GM12801 (cell line): ENCODE measurements around the gene POU6F1.

ENCODE experiments used
- CTCF ChIP-seq: IDR thresholded peaks from one replicate; pipeline ENCODE4 v1.5.1; 2011; ENCODE audit warnings: control low read depth; ENCODE audit not compliant: insufficient read length; ENCODE audit errors: extremely low read depth

The POU6F1 gene

GRCh38 chr12:51217968-51218606 lies at the start of gene POU6F1:
Gene POU6F1, minus strand, starts transcription at chr12:51218062. Its CDS starts 11,226 bp downstream, at chr12:51206836.
- TF ChIP-seq CTCF: no peak

GRCh38 chr12:51265024-51265423 lies 47.2 kb upstream of the POU6F1 start:
- TF ChIP-seq CTCF: no peak

- TF ChIP-seq CTCF: no peak
Measured at GRCh38 chr12:51264297-51264696, 46.4 kb upstream of the POU6F1 start.

- TF ChIP-seq CTCF: no peak
Measured at GRCh38 chr12:51263341-51263740, 45.5 kb upstream of the POU6F1 start.

GRCh38 chr12:51262758-51263177 lies 44.9 kb upstream of the POU6F1 start:
- TF ChIP-seq CTCF: no peak

GRCh38 chr12:51254536-51254935 lies 36.7 kb upstream of the POU6F1 start:
- no peak for TF ChIP-seq CTCF

- no peak for TF ChIP-seq CTCF
Measured at GRCh38 chr12:51253276-51253675, 35.4 kb upstream of the POU6F1 start.
